HepG2 (cell line): ENCODE data around the gene POLN.

Experiments
- ATF3 ChIP-seq: sonication (generic); formaldehyde crosslinking; IDR thresholded peaks from 2 replicates; pipeline ENCODE4 v1.4.0; 2020; ENCODE audit warnings: missing genetic modification reagents
- CREM ChIP-seq, 2 experiments: sonication (generic) in 1 of 2; formaldehyde crosslinking in 1 of 2; IDR thresholded peaks; 2 replicates each; pipeline versions ENCODE4 v1.4.0 to v1.6.1; 2016 to 2020; ENCODE audit warnings: antibody characterized with exemption in 1 of 2, mild to moderate bottlenecking in 1 of 2, missing genetic modification reagents in 1 of 2
- CTCF ChIP-seq: sonication (generic); formaldehyde crosslinking; IDR thresholded peaks from 2 replicates; pipeline ENCODE4 v1.5.0; 2020; ENCODE audit warnings: mild to moderate bottlenecking, missing genetic modification reagents, moderate library complexity
- IKZF5 ChIP-seq: IDR thresholded peaks from 2 replicates; pipeline ENCODE4 v1.6.1; 2018; ENCODE audit warnings: missing genetic modification reagents, mild to moderate bottlenecking, missing compliant biosample characterization
- RAD21 ChIP-seq: fragments of 450-650 bp; formaldehyde crosslinking; IDR thresholded peaks from 2 replicates; pipeline ENCODE4 v1.5.0; 2020; ENCODE audit warnings: mild to moderate bottlenecking
- SUZ12 ChIP-seq: fragments of 150-350 bp; IDR thresholded peaks from 2 replicates; pipeline ENCODE4 v1.6.1; 2014; ENCODE audit warnings: low read depth, low read length
- TAF1 ChIP-seq: sonication (generic); formaldehyde crosslinking; IDR thresholded peaks from 2 replicates; pipeline ENCODE4 v1.4.0; 2020; ENCODE audit warnings: missing genetic modification reagents
- TRAFD1 ChIP-seq: sonication (generic); formaldehyde crosslinking; IDR thresholded peaks from 2 replicates; pipeline ENCODE4 v1.5.1; 2020; ENCODE audit warnings: missing genetic modification reagents, mild to moderate bottlenecking, borderline replicate concordance
- ZBTB49 ChIP-seq: sonication (generic); formaldehyde crosslinking; IDR thresholded peaks from 2 replicates; pipeline ENCODE4 v1.4.0; 2020; ENCODE audit warnings: missing genetic modification reagents, borderline replicate concordance

- peak; percentile 83 for TF ChIP-seq RAD21 (CRISPR knock-in tag)
- TF ChIP-seq IKZF5 (CRISPR knock-in tag): no peak; the same call in 1 of the 2 replicates
- no peak for TF ChIP-seq ZBTB49 (CRISPR knock-in tag)
- TF ChIP-seq CREM (IDR thresholded peaks at IDR 0.05): no peak
- no peak for TF ChIP-seq CREM (CRISPR knock-in tag; IDR thresholded peaks at IDR 0.05)
- no peak for TF ChIP-seq TRAFD1 (CRISPR knock-in tag)
- peak; percentile 96 for TF ChIP-seq CTCF
- no peak for TF ChIP-seq TAF1 (CRISPR knock-in tag)
- TF ChIP-seq SUZ12: no peak
- TF ChIP-seq ATF3 (CRISPR knock-in tag): no peak
Observed at GRCh38 chr4:2220016-2220630, 21.8 kb downstream of the POLN start.
